RKO (cell line): ENCODE measurements around the gene ZNF766.

Experiments
- DNase-seq: peaks from one replicate; pipeline ENCODE4 v3.0.0-alpha.2; 2016; ENCODE audit warnings: low spot score

ZNF766 gene

DNA sequence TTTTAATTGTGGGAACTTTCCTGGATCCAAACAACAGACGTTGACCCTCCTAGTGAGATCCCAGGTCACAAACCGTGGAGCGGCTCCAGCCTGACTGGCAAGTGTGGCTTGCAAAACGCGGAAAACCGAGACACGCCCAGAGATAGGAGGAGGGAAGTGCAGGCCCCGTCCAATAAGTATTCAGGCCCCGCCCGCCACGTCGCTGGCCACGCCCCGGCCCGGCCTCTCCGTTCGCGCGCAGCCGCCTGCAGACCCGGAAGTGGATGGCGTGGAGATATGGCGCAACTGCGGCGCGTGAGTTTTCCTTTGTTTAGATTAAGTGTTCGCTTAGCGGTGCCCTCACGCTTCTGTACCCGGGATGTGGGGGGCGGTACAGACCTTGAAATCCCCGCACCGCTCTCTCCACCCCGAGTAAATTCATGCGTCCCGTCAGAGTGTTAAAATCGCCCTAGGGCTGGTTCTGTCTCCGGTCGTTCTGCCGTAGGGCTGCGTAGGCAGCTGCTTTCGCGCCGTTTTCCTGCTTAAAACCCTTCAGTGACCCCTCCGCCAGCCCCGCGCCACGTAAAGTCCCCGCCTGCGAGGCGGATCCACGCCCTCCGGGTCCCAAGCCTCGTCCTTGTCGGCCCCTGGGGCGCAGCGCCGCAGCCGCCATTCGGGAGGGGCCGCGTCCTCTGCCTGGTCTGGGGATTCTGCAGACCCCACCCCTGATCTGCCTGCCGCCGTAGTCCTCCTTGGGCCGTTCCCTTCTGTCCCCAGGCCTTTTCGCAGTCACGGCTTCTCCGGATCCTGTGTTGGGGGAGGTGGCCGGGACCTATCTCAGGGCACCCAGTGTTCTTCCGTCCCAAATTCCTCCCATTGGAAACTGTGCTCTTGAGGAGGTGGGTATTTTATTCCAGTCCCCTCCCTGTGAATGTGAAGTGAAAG, at the start of gene ZNF766:
TSS of gene ZNF766 (plus strand) at position 250 of the 924 bp plus-strand sequence. CDS start at position 277, 27 bp downstream.
- peak; percentile 96 for DNase-seq

DNA sequence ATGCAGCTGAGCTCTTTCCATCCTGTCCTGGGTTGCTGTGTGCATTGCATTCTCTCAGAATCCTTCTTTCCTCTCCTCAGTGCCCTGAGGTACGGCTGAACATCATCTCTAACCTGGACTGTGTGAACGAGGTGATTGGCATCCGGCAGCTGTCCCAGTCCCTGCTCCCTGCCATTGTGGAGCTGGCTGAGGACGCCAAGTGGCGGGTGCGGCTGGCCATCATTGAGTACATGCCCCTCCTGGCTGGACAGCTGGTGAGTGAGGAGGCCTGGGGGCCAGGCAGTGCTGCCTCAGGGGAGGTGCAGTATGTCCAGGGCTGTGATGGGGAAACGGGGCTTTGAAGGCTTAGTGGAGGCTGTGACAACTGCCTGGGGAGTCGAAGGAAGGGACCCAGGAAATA, 49.8 kb upstream of the ZNF766 start:
- DNase-seq: no peak

DNA sequence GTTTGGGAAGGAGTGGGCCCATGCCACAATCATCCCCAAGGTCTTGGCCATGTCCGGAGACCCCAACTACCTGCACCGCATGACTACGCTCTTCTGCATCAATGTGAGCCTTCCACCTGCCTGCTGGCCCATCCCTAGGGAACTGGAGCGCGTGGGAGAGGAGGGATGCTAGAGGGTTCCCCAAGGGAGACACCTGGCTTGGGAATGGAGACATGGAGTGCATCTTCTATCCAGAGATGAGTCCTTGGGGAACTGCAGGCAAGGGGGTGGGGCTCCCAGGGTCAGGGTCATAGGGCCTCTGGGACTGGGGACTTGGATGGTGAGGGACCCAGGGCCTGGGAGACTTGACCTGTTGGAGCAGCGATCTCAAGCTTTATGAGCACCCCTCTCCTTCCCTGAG, 48.4 kb upstream of the ZNF766 start:
- no peak for DNase-seq

DNA sequence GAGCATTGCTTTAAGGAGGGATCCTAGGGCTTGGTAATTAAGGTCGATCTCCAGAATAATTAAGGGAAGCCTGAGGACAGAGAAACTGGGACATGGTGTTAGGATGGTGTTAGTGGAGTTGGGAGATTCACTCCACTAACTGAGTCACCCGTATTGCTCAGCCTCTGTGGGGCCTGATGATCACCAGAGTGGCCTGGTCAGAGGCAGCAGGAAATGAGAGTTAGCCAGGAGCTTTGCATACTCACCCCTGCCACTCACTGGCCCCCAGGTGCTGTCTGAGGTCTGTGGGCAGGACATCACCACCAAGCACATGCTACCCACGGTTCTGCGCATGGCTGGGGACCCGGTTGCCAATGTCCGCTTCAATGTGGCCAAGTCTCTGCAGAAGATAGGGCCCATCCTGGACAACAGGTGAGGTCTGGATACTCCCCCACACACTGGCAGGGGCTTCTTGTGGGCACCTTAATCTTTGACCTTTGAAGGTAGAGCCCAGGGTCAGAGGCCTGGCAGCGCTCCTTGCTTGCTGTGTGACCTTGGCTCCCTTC, 47.5 kb upstream of the ZNF766 start:
- DNase-seq: peak; percentile 66

DNA sequence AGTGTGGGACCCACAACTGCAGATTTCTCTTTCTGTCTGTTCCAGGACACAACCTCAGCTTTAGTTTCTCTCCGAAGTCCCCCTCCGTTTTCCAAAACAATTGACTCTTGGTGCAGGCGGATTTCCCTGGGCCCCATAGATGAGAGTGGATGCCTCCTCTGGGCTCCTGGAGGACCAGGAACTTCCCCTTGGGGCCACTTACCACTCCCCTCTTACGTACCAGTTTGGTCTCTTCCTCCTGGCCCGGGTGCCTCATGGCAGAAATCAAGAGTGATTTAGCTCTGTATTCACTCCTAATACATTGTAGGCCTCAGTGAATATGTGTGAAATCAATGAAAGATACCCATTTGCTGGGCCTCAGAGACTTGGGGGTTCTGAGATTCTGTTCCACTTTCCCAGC, 45.2 kb upstream of the ZNF766 start:
- no peak for DNase-seq

DNA sequence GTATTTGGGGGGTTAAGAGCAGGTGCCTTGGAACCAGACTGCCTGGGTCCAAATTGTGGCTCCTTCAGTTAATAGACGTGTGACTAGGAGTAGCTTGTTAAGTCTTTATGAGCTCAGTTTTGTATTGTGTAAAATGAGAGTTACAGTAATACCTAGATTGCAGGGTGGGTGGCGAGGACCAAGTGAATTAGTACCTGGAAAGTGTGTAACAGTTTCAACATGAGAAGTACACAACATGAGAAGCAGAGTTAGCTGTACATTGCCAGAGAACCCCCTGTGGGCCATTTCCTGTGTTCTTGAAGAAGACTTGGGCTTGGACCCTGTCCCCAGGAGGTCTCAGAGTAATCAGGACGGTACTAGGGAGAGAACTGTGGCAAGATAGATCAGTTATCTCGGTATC, 42.7 kb upstream of the ZNF766 start:
- no peak for DNase-seq

DNA sequence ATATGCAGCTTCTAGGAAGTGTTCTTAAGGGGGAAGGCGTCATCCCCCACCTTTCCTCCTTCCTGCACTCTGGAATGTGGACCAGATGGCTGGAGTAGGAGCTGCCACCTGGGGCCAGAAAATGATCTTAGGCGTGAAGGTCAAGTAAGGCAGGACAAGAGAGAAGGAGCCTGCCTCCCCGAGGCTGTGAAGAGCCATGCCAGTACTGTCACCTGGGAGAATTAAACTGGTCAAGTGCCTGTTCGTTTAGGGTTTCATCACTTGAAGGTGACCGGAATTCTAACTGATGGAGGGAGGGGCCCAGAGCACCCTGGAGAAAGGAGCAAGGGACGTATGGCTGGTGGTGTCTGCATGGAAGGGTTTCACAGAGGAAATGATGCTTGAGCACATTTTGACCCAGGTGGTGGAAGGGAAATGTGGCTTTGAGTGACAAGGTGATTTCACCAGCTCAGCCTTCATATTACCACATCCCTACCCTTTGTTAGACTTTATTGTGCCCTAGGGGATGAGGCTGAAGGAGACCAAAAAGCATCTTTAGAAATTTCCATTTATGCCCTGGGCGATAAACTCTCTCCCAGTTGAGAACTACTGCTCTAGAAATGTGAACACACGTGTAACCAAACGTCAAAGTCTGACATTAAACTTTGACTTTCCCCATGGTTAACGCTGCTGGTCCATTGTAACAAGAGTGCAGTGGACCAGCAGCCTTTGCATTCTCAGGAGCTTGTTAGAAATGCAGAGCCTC, 42.0 kb upstream of the ZNF766 start:
- DNase-seq: no peak

DNA sequence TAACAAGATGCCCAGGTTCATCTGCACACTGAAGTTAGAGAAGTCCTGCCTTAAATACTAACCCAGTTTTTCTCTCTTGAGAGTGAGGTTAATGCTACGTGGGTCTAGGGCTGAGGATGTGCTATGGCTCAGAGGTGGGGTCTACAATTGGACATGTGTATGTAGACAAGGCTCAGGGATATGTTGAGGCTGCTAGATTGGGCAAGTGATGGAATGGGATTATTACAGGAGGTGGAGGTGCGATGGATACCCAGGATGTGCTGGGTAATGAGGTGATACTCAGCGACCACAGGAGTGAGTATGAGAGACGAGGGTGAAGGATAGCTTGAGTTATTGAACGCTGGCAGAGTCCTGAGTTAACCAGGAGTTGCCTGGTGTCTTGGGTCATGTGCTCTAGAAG, 41.4 kb upstream of the ZNF766 start:
- DNase-seq: no peak

DNA sequence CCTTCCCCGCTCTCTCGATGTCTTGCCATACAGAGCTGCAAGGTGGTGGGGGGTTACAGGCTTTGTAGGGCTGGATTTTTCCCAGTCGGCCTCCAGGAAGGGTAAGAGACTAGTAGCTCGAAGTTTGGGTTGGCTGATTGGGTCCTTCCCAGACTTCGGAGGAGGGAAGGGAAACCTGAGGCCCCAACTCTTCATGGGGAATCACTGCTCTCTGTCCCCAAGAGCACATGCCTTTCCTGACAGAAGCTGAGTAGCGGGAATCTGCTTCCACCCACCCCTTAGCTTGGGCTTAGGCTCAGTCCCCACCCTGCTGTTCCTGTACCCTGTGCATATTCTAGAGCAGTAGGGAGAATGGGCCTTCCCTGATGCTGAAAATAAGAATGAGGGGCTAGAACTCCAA, 39.9 kb upstream of the ZNF766 start:
- no peak for DNase-seq

DNA sequence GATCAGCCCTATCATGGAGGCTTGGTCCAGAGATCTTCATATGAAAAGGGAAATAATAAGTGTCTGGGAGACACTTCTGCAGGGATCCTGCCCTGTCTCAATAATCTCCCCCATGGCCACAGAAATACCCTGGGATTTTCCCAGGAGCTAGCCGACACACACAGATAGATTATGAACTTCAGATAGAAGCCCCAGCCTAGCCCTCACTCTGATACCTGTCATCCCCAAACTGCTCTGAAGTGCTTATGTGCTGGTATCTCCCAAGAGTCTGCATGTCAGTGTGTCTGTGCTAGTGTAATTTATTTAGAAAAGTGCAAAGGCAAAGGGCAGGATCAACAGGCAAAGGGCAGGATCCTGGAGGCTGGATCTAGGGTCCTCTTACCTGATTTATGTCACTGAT, 38.7 kb upstream of the ZNF766 start:
- DNase-seq: no peak

DNA sequence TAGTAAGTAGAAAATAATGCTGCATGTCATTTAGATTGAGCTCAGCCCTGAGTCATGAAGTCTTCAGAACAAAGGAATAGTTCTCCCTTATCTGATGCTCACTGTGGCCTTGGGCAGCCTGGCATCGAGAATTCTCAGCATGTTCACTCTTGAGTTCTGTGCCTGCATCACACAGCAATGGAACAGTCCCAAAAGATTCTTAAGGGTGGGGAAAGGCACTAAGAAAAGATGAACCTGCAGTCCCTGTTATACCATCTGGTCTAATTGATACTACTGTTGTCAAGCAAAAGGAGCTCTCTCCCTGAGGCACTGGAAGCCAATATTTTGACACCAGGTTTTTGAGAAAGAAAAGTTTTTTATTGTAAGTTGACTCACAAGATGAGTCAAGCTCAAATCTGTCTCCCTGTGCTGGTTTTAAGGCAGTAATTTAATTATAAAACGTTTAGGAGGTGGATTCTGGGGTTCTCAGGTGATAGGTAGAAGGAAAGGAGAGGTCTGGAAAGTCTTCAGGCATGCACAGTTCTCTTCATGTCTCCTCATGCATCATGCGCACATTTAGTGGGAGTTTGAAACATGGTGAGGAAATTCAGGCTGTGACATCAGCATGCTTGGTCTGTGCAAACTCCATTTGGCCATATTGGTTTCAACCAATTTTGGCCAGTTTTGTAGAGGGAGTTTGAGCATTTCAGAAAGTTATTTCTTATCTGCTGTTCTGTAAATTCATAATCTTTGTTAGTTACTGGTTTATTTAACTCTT, 38.1 kb upstream of the ZNF766 start:
- peak; percentile 30 for DNase-seq

DNA sequence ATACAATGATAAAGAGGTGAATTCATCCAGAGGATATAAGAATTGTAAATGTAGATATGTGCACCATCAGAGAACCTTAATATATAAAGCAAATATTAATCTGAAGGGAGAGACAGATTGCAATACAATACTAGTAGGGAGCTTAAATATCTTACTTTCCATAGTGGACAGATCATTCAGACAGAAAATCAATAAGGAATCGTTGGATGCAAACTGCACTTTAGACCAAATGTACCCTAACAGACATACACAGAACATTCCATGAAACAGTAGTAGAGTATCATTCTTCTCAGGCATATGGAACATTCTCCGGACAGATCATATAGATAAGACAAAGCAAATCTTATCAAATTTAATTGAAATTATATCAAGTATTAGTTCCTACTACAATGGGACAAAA, 35.0 kb upstream of the ZNF766 start:
- no peak for DNase-seq

DNA sequence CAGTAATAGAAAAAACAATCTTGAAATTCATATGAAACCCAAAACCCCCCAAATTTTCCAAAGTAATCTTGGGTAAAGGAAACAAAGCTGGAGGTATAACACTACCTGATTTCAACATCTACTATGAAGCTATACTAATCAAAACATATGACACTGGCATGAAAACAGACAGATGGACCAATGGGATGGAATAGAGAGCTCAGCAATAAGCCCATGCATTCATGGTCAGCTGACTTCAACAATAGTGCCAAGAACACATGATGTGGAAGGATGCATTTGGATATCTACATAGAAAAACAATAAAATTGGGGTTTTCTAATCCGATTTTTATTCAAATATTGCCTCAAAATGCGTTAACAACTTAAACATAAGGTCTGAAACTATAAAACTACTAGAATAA, 32.2 kb upstream of the ZNF766 start:
- no peak for DNase-seq

DNA sequence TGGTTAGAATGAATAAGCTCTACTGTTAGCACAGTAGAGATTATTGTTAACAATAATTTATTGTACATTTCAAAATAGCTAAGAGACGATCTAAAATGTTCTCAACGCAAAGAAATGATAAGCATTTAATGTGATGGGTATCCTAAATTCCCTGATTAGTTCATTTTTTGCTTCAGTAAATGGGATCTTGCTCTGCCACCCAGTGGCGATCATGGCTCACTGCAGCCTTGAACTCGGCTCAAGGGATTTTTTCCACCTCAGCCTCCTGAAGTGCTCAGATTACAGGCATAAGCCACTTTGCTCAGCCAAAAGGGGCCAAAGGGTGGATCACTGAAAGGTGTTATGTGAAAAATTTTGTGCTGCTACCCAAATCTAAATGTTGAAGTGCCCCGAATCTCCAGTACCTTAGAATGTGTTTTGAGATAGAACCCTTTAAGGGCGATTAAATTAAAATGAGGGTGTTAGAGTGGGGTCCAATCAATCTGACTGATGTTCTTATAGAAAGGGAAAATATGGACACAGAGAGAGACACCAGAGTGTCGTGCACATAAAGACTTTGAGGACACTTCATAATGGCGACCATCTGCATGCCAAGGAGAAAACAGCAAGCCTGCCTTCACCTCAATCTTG, 31.5 kb upstream of the ZNF766 start:
- peak; percentile 69 for DNase-seq

DNA sequence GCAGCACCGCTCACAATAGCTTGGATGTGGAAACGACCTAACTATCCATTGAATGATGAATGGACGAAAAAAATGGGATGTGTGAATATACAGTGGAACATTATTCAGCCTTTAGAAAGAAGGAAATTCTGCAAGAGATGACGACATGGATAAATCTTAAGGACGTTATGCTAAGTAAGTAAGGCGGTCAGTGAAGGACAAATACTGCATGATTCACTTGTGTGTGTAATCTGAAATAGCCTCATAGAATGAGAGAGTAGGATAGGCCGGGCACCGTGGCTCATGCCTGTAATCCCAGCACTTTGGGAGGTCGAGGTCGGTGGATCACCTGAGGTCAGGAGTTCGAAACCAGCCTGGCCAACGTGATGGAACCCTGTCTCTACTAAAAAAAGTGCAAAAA, 25.4 kb upstream of the ZNF766 start:
- no peak for DNase-seq

DNA sequence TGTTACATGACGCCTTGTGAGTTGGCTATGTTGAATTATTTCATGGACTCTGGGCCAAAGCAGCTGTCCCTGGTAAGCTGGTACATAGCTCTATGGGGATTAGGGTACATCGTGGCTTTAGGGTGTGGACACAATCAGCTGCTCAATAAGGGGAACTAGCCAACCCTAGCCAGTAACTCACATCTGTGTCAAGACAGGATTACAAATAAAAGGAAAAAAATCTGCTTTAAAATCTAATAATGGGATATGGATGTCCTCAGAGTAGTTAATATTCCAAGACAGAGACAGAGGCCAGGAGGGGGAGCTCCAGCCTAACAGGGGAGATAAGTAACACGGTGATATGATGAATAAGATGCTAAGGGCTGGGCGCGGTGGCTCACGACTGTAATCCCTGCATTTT, 21.1 kb upstream of the ZNF766 start:
- peak; percentile 84 for DNase-seq

DNA sequence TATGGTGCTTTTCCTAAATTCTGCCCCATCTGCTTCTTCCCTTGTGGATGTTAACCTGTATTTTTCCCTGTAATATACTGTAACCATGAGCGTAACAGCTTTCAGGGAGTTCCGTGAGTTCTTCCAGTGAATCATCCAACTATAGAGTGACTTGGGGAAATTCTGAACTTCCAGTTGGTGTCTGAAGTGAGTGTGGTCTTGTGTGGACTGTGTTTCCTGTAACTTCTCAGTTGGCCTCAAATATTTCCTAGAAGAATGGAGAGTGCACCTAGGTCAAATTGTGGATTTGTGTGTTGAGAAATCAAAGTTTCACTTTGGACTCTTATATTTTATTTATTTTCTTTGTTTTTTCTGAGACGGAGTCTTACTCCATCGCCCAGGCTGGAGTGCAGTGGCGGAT, 11.0 kb upstream of the ZNF766 start:
- DNase-seq: no peak

DNA sequence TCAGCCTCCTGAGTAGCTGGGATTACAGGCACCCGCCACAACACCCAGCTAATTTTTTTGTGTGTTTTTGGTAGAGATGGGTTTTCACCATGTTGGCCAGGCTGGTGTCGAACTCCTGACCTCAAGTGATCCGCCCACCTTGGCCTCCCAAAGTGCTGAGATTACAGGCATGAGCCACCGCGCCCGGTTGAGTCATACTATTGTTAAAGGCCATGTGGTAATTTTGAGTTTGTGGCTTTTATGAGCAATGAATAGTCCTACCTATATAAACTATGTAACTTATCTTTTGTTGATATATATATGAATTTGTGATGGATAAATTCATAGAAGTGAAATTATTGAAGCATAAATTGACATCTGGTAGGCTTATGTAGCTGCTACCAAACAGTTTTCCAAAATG, 3.8 kb upstream of the ZNF766 start:
- peak; percentile 48 for DNase-seq

DNA sequence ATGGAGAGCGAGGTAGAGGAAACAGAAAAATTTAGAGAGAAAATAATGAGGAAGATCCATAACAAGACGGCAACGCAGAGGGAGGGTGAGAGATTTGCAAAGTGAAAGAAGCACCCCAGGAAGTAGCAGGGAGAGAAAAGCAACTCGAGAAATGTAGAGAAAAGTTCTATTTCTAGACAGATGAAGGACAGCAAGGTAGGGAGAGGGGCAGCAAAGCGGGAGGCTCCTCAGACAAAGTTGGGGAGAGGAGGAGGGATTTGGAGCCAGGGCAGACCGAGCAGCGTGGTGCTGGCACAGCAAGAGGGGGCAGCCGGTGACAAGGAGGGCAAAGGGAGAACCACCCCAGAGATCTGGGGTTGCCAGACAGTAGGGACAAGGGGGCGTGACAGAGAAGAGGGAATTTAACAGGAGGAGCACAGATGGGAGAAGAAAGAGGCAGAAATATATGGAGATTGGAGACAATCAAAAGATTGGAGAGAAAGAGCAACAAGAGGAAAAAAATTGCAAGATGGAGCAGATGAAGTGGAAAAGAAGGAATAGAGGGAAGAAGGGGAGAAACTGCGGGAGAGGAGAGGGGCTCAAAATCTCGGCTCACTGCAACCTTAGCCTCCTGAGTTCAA, 989 bp downstream of the ZNF766 start:
- DNase-seq: peak; percentile 52

DNA sequence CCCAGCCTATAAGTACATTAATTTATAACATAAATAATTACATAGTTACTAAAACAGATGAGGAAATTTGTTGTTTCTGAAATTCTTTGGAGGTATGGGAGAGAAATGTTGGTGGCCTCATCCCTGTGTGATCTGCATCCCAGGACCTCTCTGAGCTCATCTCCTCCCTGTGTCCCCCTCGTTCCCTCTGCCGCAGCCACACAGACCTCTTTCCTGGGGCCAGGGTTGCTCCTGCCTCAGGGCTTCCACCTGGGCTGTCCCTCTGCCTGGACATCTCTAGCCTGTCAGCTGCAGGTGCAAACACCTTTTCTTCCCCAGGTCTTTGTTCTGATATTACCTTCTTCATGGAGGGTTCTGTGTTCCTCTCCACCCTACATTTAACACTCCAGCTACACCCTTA, 3.9 kb downstream of the ZNF766 start:
- DNase-seq: no peak

DNA sequence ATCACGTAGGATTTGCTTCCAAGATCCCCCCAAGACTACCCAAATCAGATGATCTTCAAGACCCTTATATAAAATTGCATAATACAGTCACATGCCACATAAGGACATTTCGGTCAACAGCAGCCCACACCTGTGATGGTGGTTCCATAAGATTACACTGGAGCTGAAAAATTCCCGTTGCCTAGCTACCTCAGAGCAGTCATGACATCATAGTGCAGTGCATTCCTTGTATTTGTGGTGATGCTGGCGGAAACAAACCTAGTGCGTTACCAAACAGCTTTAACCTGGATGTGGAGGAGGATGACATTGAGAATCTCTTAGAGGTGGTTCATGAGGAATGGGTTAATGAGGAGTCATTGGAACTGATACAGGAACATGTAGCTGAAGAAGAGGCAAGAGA, 4.8 kb downstream of the ZNF766 start:
- DNase-seq: no peak
